ENCODE results near the gene JPH4.

The JPH4 gene

GRCh38 chr14:23578560-23579310, at the start of gene JPH4:
JPH4 (minus strand) TSS chr14:23578790; CDS start chr14:23577453, 1,337 bp downstream.
- FAIRE-seq (no peak), DNase-seq (ENCODE audit: low spot score) (peak; percentile 75)

GRCh38 chr14:23627961-23628360, 49.4 kb upstream of the JPH4 start:
- DNase-seq (ENCODE audit: low spot score), result no peak
- no peak for FAIRE-seq

GRCh38 chr14:23626946-23627345, 48.4 kb upstream of the JPH4 start:
- no peak for FAIRE-seq
- DNase-seq (ENCODE audit: low spot score), result no peak

- FAIRE-seq, result no peak
- no peak for DNase-seq (ENCODE audit: low spot score)
These were observed 46.3 kb upstream of the JPH4 start for GRCh38 chr14:23624830-23625404.

- FAIRE-seq (no peak), DNase-seq (ENCODE audit: low spot score) (no peak)
These were observed 45.4 kb upstream of the JPH4 start for GRCh38 chr14:23623962-23624361.

GRCh38 chr14:23622990-23623389, 44.4 kb upstream of the JPH4 start:
- DNase-seq (ENCODE audit: low spot score) (no peak), FAIRE-seq (no peak)

- FAIRE-seq, result no peak
These were observed 43.5 kb upstream of the JPH4 start for GRCh38 chr14:23621932-23622730.

GRCh38 chr14:23621204-23621931, 42.8 kb upstream of the JPH4 start:
- DNase-seq (ENCODE audit: low spot score), result no peak
- FAIRE-seq, result no peak

More at GRCh38 chr14:23621932-23622730, 43.5 kb upstream of the JPH4 start:
- no peak for DNase-seq (ENCODE audit: low spot score)

- FAIRE-seq, result no peak
- no peak for DNase-seq (ENCODE audit: low spot score)
These were observed 41.6 kb upstream of the JPH4 start for GRCh38 chr14:23620177-23620702.

- FAIRE-seq, result no peak
- no peak for DNase-seq (ENCODE audit: low spot score)
These were observed 39.9 kb upstream of the JPH4 start for GRCh38 chr14:23618415-23618988.

GRCh38 chr14:23617539-23617938, 38.9 kb upstream of the JPH4 start:
- no peak for FAIRE-seq

GRCh38 chr14:23615856-23616255, 37.3 kb upstream of the JPH4 start:
- DNase-seq (ENCODE audit: low spot score), result no peak
- no peak for FAIRE-seq

More at GRCh38 chr14:23617539-23617938, 38.9 kb upstream of the JPH4 start:
- no peak for DNase-seq (ENCODE audit: low spot score)

GRCh38 chr14:23614395-23614828, 35.8 kb upstream of the JPH4 start:
- FAIRE-seq, result no peak
- DNase-seq (ENCODE audit: low spot score), result no peak

GRCh38 chr14:23613242-23614070, 34.9 kb upstream of the JPH4 start:
- FAIRE-seq, result no peak
- DNase-seq (ENCODE audit: low spot score), result no peak

- FAIRE-seq (no peak), DNase-seq (ENCODE audit: low spot score) (no peak)
These were observed 34.2 kb upstream of the JPH4 start for GRCh38 chr14:23612802-23613201.

GRCh38 chr14:23612354-23612732, 33.8 kb upstream of the JPH4 start:
- DNase-seq (ENCODE audit: low spot score), result no peak

GRCh38 chr14:23610815-23611289, 32.3 kb upstream of the JPH4 start:
- no peak for DNase-seq (ENCODE audit: low spot score)
- FAIRE-seq, result no peak

More at GRCh38 chr14:23612354-23612732, 33.8 kb upstream of the JPH4 start:
- no peak for FAIRE-seq

GRCh38 chr14:23610090-23610814, 31.7 kb upstream of the JPH4 start:
- FAIRE-seq (no peak), DNase-seq (ENCODE audit: low spot score) (no peak)

Data from urothelium cell line (cell line).